ENCODE data around the gene TTC22.
A peak's percentile ranks its signal among the peaks of the same experiment; 100 is the strongest.

TTC22 gene

DNA sequence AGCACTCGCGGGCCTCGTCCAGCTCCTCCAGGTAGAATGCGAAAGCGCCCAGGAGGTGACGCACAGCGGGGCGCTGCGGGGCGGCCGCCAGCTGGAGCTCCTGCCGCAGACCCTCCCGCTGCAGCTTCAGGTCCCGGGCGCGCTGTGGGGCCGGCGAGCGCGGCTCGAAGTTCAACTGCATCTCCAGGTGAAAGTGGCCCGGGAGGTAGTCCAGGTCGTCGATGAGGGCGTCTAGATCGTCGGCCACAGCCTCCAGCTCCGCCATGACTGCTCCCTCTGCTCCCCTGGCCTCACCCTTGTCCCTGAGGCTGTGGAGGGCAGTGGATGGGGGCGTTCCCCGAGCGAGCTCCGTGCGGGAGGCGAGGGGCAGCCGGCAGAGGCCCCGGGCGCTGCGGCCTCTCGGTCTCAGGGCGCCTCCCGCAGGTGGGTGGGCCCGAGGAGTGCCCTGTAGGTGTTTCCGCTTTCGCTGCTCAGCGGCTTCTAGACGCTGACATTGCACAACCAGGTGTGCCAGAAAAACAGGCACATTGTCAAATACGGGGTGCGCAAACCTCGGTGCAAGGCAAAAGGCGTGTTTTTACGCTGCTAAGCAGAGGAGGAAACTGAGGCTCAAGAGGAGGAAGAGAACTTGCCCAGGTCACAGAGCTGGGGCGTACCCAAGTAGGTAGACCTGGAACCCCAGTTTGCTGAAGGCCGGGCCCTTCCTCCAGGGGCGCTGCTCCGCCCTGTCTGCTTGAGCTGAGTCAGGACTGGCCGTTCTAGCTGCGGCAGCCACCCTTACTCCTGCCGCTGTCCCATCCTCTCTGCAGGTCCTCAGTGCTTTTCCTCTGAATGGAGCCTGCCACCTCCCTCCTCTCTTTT, at the start of gene TTC22:
TSS of gene TTC22 (minus strand) at position 425 of the 861 bp plus-strand sequence. CDS start at position 265, 160 bp downstream.
- no peak within 1 kb of the TSS for H3K27ac ChIP-seq
- TF ChIP-seq, protein P1, sequence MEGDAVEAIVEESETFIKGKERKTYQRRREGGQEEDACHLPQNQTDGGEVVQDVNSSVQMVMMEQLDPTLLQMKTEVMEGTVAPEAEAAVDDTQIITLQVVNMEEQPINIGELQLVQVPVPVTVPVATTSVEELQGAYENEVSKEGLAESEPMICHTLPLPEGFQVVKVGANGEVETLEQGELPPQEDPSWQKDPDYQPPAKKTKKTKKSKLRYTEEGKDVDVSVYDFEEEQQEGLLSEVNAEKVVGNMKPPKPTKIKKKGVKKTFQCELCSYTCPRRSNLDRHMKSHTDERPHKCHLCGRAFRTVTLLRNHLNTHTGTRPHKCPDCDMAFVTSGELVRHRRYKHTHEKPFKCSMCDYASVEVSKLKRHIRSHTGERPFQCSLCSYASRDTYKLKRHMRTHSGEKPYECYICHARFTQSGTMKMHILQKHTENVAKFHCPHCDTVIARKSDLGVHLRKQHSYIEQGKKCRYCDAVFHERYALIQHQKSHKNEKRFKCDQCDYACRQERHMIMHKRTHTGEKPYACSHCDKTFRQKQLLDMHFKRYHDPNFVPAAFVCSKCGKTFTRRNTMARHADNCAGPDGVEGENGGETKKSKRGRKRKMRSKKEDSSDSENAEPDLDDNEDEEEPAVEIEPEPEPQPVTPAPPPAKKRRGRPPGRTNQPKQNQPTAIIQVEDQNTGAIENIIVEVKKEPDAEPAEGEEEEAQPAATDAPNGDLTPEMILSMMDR (IDR thresholded peaks at IDR 0.05), result peak; percentile 25; the same call in 1 of the 2 replicates
- no peak for TF ChIP-seq ZFX (IDR thresholded peaks at IDR 0.05; ENCODE audit: borderline replicate concordance)

DNA sequence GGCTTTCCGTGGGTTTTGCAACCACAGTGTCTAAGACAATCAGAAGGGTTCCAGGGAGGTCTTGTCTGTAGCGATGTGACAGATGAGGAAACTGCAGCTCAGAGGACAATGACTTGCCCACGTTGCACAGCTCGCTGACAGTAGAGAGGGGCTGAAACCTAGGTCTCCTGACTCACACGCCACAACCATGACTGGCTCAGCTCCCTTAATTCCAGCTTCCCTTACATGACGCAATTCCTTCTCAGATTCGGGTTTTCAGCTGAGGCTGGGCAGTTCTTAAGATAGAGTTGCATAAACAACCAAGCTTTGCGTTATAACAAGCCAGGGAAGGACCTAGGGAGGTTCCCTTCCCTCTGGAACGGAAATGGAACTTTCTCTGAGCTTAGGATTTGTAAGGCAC, 49.6 kb upstream of the TTC22 start:
- no peak for TF ChIP-seq ZFX (IDR thresholded peaks at IDR 0.05; ENCODE audit: borderline replicate concordance)
- TF ChIP-seq, protein P1 (IDR thresholded peaks at IDR 0.05), result no peak
- H3K27ac ChIP-seq, result no peak overlapping the region

DNA sequence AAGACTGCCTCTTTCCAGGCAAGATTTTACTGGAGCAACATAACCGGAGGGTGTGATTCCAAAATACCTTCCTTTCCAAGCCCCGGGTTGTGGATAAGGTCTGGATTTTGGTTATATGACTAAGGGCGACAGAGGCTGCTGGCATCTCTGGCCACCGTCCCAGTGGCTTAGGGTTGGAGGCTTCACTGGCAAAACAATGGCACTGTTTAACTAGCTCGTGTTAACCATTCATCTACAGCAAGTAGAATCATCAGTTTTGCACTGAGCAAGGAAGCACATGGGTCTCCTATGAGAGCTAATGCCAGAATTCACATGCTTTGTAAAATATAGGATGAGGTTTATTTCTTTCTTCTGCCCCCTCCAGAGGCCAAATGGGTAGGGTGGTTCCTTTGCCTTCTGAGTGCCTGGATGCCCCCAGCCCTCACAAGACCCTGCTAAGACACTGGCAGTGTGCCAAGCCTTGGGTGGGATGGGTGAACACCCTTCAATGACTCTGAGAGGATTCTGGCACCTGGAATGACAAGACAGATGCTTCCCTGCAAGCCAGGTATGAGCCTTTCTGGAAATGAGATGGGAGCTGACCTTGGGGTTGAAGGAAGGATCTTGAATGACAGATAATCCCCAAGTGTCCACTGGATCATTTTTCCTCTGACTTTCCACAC, 49.1 kb upstream of the TTC22 start:
- TF ChIP-seq, protein P1 (IDR thresholded peaks at IDR 0.05), result no peak
- no peak for TF ChIP-seq ZFX (IDR thresholded peaks at IDR 0.05; ENCODE audit: borderline replicate concordance)
- no peak overlapping the region for H3K27ac ChIP-seq

DNA sequence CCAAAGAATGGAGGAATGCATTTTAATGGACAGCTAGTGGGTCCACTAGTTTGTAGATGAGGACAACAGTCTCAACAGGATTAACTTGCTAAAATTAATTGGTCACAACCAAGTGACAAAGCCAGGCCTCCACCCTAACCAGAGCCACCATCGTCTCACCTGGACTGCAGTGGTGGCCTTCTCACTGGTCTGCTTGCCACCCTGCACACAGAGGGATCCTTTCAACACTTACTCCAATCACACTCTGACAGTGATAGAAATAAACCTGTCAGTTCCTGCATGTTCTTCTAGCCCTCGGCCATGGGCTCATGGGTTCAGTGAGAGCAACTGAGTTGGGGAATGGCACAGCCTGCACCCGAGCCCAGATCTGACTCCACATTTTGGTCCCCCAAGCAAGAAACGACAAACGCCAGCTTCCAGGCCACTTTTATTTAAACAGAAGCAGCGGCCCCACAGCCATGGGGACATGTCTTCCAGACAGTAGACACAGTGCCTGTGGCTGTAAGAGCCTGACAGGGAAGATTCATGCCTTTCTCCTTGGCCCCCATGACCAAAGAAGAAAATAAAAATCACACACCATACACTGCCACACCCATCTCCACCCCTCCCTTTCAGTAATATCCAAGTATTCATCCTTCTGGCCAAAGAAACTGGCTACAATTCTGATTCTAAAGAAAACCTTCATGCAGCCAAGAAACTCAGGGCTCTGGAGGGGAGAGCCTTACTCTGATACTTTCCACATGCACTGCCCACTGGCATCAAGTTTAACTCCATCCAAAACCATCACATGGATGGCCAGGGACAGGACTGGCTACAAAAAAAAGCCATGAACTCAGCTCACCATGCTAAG, 48.3 kb upstream of the TTC22 start:
- no peak for TF ChIP-seq ZFX (IDR thresholded peaks at IDR 0.05; ENCODE audit: borderline replicate concordance)
- TF ChIP-seq, protein P1 (IDR thresholded peaks at IDR 0.05), result no peak
- no peak overlapping the region for H3K27ac ChIP-seq

DNA sequence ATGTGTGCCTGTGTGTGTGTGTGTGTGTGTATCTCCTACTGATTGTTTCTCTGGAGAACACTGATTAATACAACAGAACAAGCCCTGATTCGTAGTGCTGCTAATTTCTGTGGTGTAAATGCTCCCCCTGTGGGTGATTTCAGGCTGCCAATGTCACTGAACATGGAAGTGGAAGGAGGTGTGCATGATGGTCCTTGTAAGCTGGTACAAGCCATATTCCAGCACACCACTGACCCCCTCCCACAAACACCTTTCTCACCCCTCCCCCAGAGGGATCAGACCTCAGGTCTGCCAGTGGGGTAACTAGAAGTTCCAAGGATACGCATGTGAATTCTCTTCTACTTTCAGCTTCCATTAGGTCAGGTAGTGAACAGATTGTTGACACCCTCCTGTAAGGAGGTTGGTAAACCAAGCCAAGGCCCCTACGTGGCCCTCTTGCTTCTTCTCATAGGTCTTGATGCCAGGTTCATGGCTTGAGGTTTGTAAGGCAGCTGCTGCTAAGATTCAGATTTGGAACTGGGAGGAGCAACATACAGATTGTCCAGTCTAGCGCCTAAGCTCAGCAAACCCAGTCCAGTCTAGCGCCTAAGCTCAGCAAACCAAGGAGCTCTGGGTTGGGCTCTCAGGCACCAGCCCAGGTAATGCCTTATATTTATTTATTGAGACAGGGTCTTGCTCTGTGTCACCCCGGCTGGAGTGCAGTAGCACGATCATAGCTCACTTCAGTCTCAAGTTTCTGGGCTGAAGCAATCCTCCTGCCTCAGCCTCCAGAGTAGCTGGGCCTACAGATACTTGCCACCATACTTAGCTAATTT, 47.2 kb upstream of the TTC22 start:
- TF ChIP-seq, protein P1 (IDR thresholded peaks at IDR 0.05), result 0 out of 2 replicates have a peak, but pooled peaks have one; percentile 7
- no peak for TF ChIP-seq ZFX (IDR thresholded peaks at IDR 0.05; ENCODE audit: borderline replicate concordance)

DNA sequence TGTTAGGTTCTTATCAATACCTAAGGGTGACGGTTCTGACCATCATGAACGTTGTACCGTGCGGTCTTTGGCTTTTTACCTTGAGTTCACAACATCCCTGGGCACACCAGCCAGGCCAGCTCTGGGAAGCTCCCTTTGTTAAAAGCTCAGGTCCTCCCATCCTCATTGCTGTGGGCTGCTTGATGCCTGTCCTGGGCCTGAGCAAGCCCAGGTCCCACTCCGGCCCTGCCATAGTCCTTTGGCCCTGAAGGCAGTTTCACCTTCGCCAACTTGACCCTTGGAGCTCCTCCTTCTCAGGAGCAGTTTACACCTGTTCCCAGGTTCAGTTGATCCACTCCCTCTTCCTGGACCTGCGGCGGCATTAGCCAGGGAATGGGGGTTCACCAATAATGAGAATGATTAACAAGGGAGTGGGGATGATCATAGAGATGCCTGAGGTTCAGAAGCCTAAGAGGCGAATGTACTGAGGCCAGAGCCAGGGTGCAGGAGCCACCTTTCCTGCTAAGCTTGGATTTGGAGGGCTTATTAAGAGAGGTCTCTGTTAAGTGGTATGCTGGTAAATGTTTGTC, 45.7 kb upstream of the TTC22 start:
- TF ChIP-seq, protein P1 (IDR thresholded peaks at IDR 0.05), result no peak
- no peak for TF ChIP-seq ZFX (IDR thresholded peaks at IDR 0.05; ENCODE audit: borderline replicate concordance)
- H3K27ac ChIP-seq, result 0 out of 2 replicates have a peak overlapping the region, but pooled peaks have one; percentile 8

More for the DNA sequence above, 47.2 kb upstream of the TTC22 start:
- H3K27ac ChIP-seq, result 0 out of 2 replicates have a peak overlapping the region, but pooled peaks have one; percentile 8
